GM19452 (cell line): ENCODE measurements around the gene ADSL.
A peak's percentile ranks its signal among the peaks of the same experiment; 100 is the strongest.

Source experiments
- ATAC-seq: cut with Tn5 transposase; IDR thresholded peaks from one replicate; pipeline ENCODE4 v1.9.1; 2021; ENCODE audit not compliant: unreplicated experiment

Gene ADSL

GRCh38 chr22:40434745-40435144 lies 88.4 kb downstream of the ADSL start:
- ATAC-seq: no peak

- ATAC-seq: peak; percentile 66
Measured at GRCh38 chr22:40436505-40437431, 90.5 kb downstream of the ADSL start.
